GM19468 (cell line): ENCODE data around the gene CEP57L1.
"Not testable (repeated sequence)": the region's sequence is repeated elsewhere in the genome, so short reads cannot be mapped to it uniquely, and the experiment has no call there.

ENCODE experiments used
- ATAC-seq: cut with Tn5 transposase; IDR thresholded peaks from one replicate; pipeline ENCODE4 v1.9.1; 2021; ENCODE audit warnings: mild to moderate bottlenecking, moderate library complexity, moderate number of reproducible peaks; ENCODE audit not compliant: unreplicated experiment; ENCODE audit errors: extremely low read depth

The CEP57L1 gene

DNA sequence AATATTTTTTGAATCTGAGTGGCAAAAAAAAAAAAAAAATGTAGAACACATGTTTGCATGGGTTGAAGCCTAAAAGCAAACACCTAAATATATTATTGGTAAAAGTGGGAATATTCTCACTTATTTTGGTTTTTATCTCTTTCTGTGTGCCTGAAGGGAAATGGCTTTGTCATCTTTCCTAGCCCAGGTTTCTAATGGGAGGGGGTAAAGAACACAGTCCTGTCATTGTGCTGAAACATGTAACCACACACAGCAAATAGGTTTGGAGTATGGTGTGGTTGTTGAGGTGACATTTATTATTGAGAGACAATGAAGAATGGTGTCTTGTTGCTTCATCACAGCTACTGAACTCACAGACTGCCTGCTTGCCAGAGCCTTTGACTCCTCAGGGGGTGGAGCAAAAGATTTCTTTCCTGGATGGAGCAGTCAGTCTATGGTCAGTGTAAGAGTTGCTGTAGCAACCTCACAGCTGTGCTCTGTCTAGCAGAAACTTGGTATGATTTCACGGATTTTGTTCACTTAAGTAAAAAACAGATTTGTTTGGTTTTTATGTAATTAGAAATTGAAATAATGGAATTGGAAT lies 70.2 kb downstream of the CEP57L1 start:
- no peak for ATAC-seq

DNA sequence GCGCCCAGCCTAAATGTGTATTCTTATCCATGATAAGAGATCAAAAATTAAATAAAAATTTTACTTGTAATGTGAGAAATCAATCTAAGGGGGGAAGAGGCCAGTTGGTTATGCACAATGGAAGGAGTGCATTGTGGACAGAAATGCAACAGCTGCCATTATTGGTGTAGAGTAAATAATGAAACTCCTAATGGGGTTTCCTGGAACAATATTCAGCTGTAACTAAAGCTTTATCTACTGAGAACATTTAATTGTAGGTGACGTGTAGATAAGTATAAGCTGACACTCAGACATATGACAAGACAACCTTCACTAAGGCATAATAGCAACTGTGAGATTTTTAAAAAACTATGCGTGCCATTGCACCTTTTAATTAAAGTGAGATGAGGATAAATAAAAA lies 71.4 kb downstream of the CEP57L1 start:
- no peak for ATAC-seq

- ATAC-seq: no peak
Observed at GRCh38 chr6:109167562-109167961, 72.3 kb downstream of the CEP57L1 start.

DNA sequence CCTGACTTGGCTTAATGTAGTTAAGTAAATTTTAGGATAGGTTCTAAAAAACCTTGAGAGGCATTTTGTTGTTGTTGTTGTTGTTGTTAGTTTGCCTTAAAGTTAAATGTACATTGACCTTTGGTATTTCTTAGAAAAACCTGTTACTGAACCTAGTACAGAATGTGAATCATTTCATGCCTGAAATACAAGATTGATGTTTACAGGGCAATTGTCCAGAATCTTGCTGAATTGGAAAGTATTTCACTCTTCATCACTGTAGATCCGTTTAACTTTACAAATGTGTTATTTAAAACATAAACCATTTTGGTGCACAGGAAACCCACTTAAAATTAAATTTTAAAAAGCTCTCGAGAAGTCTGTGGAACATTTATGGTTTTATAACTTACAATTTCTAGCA lies 75.0 kb downstream of the CEP57L1 start:
- no peak for ATAC-seq

GRCh38 chr6:109172101-109172746 lies 76.9 kb downstream of the CEP57L1 start:
- ATAC-seq: no peak

GRCh38 chr6:109174916-109175315 lies 79.6 kb downstream of the CEP57L1 start:
- ATAC-seq: no peak

DNA sequence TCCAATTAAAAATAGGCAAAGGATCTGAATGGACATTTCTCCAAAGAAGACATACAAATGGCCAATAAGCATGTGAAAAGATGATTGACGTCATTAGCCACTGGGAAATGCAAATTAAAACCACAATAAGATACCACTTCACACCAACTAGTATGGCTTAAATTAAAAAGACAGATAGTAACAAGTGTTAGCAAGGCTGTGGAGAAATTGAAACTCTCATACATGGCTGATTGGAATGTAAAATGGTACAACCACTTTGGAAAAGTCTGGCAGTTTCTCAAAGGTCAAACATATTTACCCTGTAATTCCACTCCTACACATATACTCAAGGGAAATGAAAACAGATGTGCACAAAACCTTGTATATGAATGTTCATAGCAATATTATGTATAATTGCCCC lies 83.6 kb downstream of the CEP57L1 start:
- no peak for ATAC-seq

DNA sequence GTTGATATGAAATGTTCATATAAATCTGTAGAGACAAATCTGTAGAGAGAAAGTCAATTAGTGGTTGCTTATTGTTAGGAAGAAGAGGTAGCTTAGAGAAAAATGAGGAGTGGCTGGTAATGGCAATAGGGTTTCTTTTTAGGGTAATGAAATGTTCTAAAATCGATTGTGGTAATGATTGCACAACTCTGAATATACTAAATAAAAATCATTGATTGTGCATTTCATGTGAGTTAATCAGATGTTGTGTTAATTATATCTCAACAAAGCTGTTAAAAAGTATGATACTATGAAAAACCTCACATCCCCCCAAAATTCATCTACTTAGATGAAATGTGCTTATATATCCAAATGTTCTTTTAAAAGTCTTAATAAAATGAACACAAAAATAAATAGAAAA lies 84.2 kb downstream of the CEP57L1 start:
- no peak for ATAC-seq

DNA sequence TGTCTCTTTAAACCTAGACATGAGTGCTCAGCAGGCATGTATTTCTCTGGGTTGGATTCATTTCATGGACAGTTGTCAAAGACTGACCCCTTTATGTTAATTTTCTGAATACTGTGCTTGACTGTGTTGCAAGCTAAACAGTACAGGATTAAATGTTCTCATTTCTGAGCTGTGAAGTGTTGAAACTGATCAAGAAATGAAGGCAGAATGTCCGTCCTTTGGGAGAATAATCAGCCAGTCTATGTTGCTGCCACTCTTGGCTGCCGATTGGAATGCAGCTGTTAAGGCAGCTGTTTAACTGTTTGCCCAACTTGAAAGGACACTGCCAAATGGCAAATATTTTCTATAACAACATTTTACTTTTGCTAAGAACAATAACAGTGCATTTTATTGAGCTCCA lies 87.3 kb downstream of the CEP57L1 start:
- no peak for ATAC-seq

- no peak for ATAC-seq
Observed at GRCh38 chr6:109183109-109183650, 87.9 kb downstream of the CEP57L1 start.

DNA sequence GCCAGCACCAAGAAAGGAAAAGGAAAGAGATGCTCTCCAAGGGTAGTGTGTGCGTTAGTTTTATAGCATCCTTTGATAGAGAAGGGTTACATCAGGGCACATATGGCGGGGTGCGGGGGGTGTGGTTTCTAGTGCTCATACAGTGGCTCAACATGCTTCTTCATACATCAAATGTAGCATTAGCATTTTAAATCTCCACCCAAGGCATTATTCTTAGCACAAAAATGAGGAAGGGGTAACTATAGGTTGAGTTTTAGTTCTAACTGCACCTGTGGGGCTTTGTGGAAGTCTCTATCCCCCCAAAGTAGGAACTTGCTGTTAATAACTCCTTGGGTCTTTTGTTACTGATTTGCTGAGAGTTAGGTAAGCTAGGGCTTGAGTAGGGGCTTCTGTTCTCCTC lies 89.3 kb downstream of the CEP57L1 start:
- no peak for ATAC-seq

- ATAC-seq: no peak
Observed at GRCh38 chr6:109186012-109186411, 90.7 kb downstream of the CEP57L1 start.

DNA sequence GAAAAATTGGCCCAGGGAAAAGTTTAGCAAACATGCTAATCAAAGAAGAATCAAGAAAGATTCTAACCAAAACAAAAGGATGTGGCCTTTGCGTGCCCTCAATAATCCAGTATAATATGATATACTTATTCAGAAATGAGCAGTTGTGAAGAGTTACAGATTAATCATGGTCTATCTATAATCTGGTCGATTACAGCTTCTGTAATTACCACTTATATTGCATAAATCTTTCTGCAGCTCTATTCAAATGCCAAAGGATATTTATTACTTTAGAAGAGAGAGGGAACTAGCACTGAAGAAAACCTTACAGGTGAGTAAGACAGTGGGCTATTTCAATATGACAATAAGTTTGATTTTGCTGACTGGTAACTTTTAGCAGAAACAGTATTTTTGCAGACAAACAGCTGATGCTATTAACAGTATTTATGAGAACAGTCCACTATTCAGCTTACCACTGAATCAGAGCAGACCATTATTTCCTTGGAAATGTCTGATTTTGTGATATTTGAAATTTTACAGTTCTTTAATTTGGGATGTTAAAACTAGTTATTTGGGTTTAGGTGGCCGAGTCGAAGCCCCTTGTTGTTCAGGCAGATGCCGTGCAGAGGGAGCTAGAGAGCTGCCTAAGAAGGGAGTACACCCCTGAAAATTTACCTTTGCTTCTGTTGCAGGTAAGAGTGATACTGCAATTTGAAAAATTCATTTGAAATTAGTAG lies 92.2 kb downstream of the CEP57L1 start:
- no peak for ATAC-seq

- ATAC-seq: no peak
Observed at GRCh38 chr6:109188115-109188411, 92.8 kb downstream of the CEP57L1 start.

GRCh38 chr6:109191368-109191767 lies 96.1 kb downstream of the CEP57L1 start:
- ATAC-seq: not testable (repeated sequence)

- ATAC-seq: no peak
Observed at GRCh38 chr6:109192865-109193264, 97.6 kb downstream of the CEP57L1 start.

DNA sequence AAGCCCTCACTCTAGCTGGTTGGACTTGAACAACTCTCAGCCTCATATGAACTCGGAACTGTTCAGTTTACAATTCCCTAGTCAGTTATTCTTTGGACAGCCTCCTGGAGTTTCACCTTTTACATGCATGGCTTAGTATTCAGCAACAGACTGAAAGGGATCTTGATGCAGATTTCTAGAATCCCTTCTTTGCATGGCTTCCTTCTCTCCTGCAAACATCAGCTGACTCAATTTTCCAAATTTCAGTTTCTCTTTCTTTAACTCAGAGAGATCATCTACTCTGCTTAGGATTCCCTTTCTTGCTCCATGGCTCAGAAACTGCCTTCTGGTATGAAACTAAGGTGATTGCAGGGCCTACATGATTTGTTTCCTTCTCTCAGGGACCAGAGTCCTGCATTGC lies 99.6 kb downstream of the CEP57L1 start:
- no peak for ATAC-seq

GRCh38 chr6:109197061-109197460 lies 101.8 kb downstream of the CEP57L1 start:
- no peak for ATAC-seq

GRCh38 chr6:109202409-109203264 lies 107.3 kb downstream of the CEP57L1 start:
- no peak for ATAC-seq

DNA sequence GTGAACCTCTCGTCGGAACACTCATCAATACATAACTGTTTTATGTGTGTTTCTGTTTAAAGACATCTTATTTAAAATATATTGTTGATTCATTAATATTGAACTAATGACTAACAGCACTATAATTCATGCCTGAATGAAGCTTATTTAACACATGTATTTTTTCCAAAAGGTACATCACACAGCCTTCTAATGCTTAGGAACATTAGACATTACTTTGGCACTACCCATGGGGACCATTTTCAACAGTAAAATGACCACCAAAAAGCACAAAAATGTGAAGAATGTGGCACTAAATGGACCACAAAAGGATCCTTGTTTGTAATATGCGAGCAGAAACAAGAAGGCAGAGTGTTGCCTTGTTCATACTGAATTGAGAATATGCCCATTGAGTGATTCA lies 109.2 kb downstream of the CEP57L1 start:
- no peak for ATAC-seq

- ATAC-seq: no peak
Observed at GRCh38 chr6:109212683-109213082, 117.4 kb downstream of the CEP57L1 start.
